GM12864 (cell line): Measurements from ENCODE around the gene TOMM22.

Experiments
- DNase-seq: peaks from one replicate; pipeline ENCODE4 v3.0.0-alpha.2; 2011; ENCODE audit warnings: low read depth
- H3K4me3 ChIP-seq: 2 replicates; pipeline ENCODE4 v1.5.1; 2011; ENCODE audit warnings: mild to moderate bottlenecking, low read depth, low read length, control low read depth
- CTCF ChIP-seq: IDR thresholded peaks from 2 replicates; pipeline ENCODE4 v1.5.1; 2011; ENCODE audit warnings: low read depth, mild to moderate bottlenecking, moderate library complexity, low read length, control low read depth, inconsistent platforms; ENCODE audit errors: missing control alignments

TOMM22 gene

GRCh38 chr22:38733724-38734381, 52.1 kb downstream of the TOMM22 start:
- TF ChIP-seq CTCF = no peak
- DNase-seq = no peak
- H3K4me3 ChIP-seq = no peak overlapping the region

- no peak for TF ChIP-seq CTCF
- DNase-seq = no peak
- H3K4me3 ChIP-seq = no peak overlapping the region
Observed at GRCh38 chr22:38734421-38735100, 52.8 kb downstream of the TOMM22 start.
